B cell (primary cell): ENCODE data around the gene PMM1. TPM values are rescaled to one million over a fixed set of nuclear protein-coding genes. Genes with fewer than 3 reads are reported as not detected.
A peak's percentile ranks its signal among the peaks of the same experiment; 100 is the strongest.

ENCODE experiments used
- ATAC-seq: fragments of 200-7000 bp; cut with Tn5 transposase; one replicate; pipeline ENCODE4 v1.10.0; 2021; ENCODE audit warnings: low read depth, mild to moderate bottlenecking, moderate number of reproducible peaks, moderate library complexity
- CTCF ChIA-PET: fragments of 350-600 bp; sonication (Branson Sonifier 250); formaldehyde crosslinking; loops from one replicate; lab custom pipeline; 2021; ENCODE audit warnings: antibody characterized with exemption, inconsistent platforms; lab: Charles Lee
- POLR2A ChIA-PET: fragments of 350-600 bp; sonication (Branson Sonifier 250); formaldehyde crosslinking; loops from one replicate; lab custom pipeline; 2021; ENCODE audit warnings: antibody characterized with exemption; lab: Charles Lee
- DNase-seq: peaks from one replicate; pipeline ENCODE4 v3.0.0; 2013
- H2AFZ ChIP-seq: 2 replicates; pipeline ENCODE4 v1.6.1; 2012; ENCODE audit warnings: mild to moderate bottlenecking, low read depth, low read length; ENCODE audit not compliant: insufficient read depth, poor library complexity, severe bottlenecking
- H3K27ac ChIP-seq, 2 donors: 1 replicate in 1 of 2; 2 replicates in 1 of 2; pipeline ENCODE4 v1.5.1; 2012 to 2013; ENCODE audit warnings: low read length in 2 of 2, mild to moderate bottlenecking in 2 of 2, moderate library complexity in 1 of 2
- H3K27me3 ChIP-seq, 4 experiments: fragments of 200-600 bp in 1 of 4; sonication (generic) in 1 of 4; replicated peaks in 1 of 4; 1 replicate in 2 of 4; 2 replicates in 2 of 4; pipeline versions ENCODE4 v1.6.1 to v1.7.0; 2013 to 2016; ENCODE audit warnings: low read length in 3 of 4, mild to moderate bottlenecking in 2 of 4, mixed read lengths in 1 of 4, moderate library complexity in 1 of 4; ENCODE audit not compliant: insufficient read depth in 4 of 4, control insufficient read depth in 3 of 4; ENCODE audit errors: control extremely low read depth in 1 of 4
- H3K36me3 ChIP-seq, 2 experiments: replicated peaks in 1 of 2; 1 replicate in 1 of 2; 2 replicates in 1 of 2; pipeline versions ENCODE4 v1.6.1 to v1.7.1; 2013; ENCODE audit warnings: low read length in 1 of 2; ENCODE audit not compliant: insufficient read depth in 2 of 2, control insufficient read depth in 1 of 2; ENCODE audit errors: control extremely low read depth in 1 of 2, extremely low read depth in 1 of 2
- H3K4me1 ChIP-seq, 2 donors: fragments of 200-600 bp in 1 of 2; sonication (generic) in 1 of 2; 1 replicate in 1 of 2; 2 replicates in 1 of 2; pipeline versions ENCODE4 v1.5.1 to v1.6.1; 2013 to 2017; ENCODE audit warnings: low read length in 2 of 2; ENCODE audit not compliant: control insufficient read depth in 2 of 2, insufficient read depth in 2 of 2
- H3K4me2 ChIP-seq: replicated peaks from 2 replicates; pipeline ENCODE3; 2012; ENCODE audit warnings: mild to moderate bottlenecking, low read depth, low read length; ENCODE audit not compliant: poor library complexity, severe bottlenecking
- H3K4me3 ChIP-seq, 5 experiments: fragments of 200-600 bp in 1 of 5; sonication (generic) in 1 of 5; 1 replicate in 3 of 5; 2 replicates in 2 of 5; pipeline versions ENCODE4 v1.5.1 to v1.7.0; 2011 to 2016; ENCODE audit warnings: low read length in 4 of 5, mild to moderate bottlenecking in 4 of 5, low read depth in 2 of 5, control low read depth in 1 of 5, moderate library complexity in 1 of 5; ENCODE audit not compliant: insufficient read depth in 1 of 5; ENCODE audit errors: control extremely low read depth in 1 of 5, extremely low read depth in 1 of 5
- H3K79me2 ChIP-seq: fragments of 200-600 bp; sonication (generic); one replicate; pipeline ENCODE4 v1.6.0; 2016; ENCODE audit warnings: low read length; ENCODE audit not compliant: control insufficient read depth, insufficient read depth
- H3K9ac ChIP-seq: fragments of 200-600 bp; sonication (generic); 2 replicates; pipeline ENCODE4 v1.6.1; 2017; ENCODE audit warnings: mild to moderate bottlenecking, low read length, moderate library complexity
- H3K9me3 ChIP-seq, 3 donors: one replicate each; pipeline versions ENCODE4 v1.6.1 to v1.7.1; 2013; ENCODE audit warnings: low read length in 2 of 3; ENCODE audit not compliant: control insufficient read depth in 2 of 3, insufficient read depth in 1 of 3; ENCODE audit errors: control extremely low read depth in 1 of 3
- H4K20me1 ChIP-seq: 2 replicates; pipeline ENCODE4 v1.6.0; 2012; ENCODE audit warnings: mild to moderate bottlenecking, low read length; ENCODE audit not compliant: insufficient read depth, control insufficient read depth, poor library complexity, severe bottlenecking
- H3K27ac Mint-ChIP-seq: one replicate; pipeline ENCODE4 v1.8.0; 2021; ENCODE audit warnings: mixed read lengths
- H3K27me3 Mint-ChIP-seq: one replicate; pipeline ENCODE4 v1.8.0; 2021; ENCODE audit warnings: mixed read lengths
- H3K4me1 Mint-ChIP-seq: one replicate; pipeline ENCODE4 v1.8.0; 2021; ENCODE audit warnings: mixed read lengths
- H3K4me3 Mint-ChIP-seq: one replicate; pipeline ENCODE4 v1.8.0; 2021; ENCODE audit warnings: mixed read lengths
- H3K9me3 Mint-ChIP-seq: one replicate; pipeline ENCODE4 v1.8.0; 2022; ENCODE audit warnings: mixed read lengths; ENCODE audit not compliant: insufficient read depth
- CTCF ChIP-seq: fragments of 200-600 bp; IDR thresholded peaks from one replicate; pipeline ENCODE4 v1.8.0; 2022; ENCODE audit warnings: antibody characterized with exemption, mild to moderate bottlenecking
- EZH2 ChIP-seq: IDR thresholded peaks from 2 replicates; pipeline ENCODE4 v1.6.1; 2012; ENCODE audit warnings: borderline replicate concordance, low read depth, mild to moderate bottlenecking, moderate library complexity, low read length; ENCODE audit not compliant: insufficient read depth, poor library complexity, severe bottlenecking
- WGBS: methylation state at CpG from one replicate; pipeline ENCODE4 v1.1.5; 2013; ENCODE audit warnings: missing lambda C conversion rate; ENCODE audit not compliant: insufficient coverage; 5-methylcytosine and 5-hydroxymethylcytosine counted together
- intact Hi-C: fragments of 100-400 bp; cut with micrococcal nuclease; formaldehyde crosslinking; loops from one replicate; pipeline ENCODE4 v1.10.0; 2022
- polyA minus RNA-seq: library from RNA; depleted of rRNA, polyadenylated mRNA; stranded (reverse); fragments of >200 nt; gene quantifications from 2 replicates; pipeline ENCODE4 v1.2.3, GENCODE V29; 2012
- polyA plus RNA-seq: library from polyadenylated mRNA; depleted of rRNA; stranded (reverse); fragments of >200 nt; gene quantifications from 2 replicates; pipeline ENCODE4 v1.2.3, GENCODE V29; 2012
- total RNA-seq, 2 donors: library from RNA; stranded (reverse); fragments of 120-200 nt in 1 of 2; gene quantifications; 1 replicate in 1 of 2; 2 replicates in 1 of 2; pipeline versions ENCODE4 v1.2.3 to v1.2.4, GENCODE V29; 2013 to 2022

Gene PMM1
- total RNA-seq (22.1 and 23.3 TPM in 2 replicates), polyA plus RNA-seq (24.8 and 36.0 TPM in 2 replicates), polyA minus RNA-seq (5.8 and 8.7 TPM in 2 replicates)
- total RNA-seq (2013), result 7.0 TPM

- peaks cover 13% of the 10 kb centered on the region for H3K4me1 Mint-ChIP-seq
- ChIA-PET POLR2A (interaction anchor here (0.5 to 2.7 kb wide), 17 partner anchors 8 to 1561 kb away, joined by 3 to 10 read pairs (median 4); partner anchors contain the start of genes DESI1, SNU13, TOB2 and XRCC6), CTCF (interaction anchor here (0.9 to 1.6 kb wide), 7 partner anchors 30 to 208 kb away, joined by 3 to 6 read pairs (median 4); partner anchors contain the start of genes ACO2, PHF5A, POLR3H and TEF)
- no peaks in the 10 kb centered on the region for H3K27me3 Mint-ChIP-seq
- intact Hi-C loops, result loop anchor here (1.0 kb wide), 4 partner anchors 32 to 208 kb away; partner anchors contain the start of genes DESI1, POLR3H, TEF and XRCC6
- Histone ChIP-seq H3K4me1 (peaks cover 6 to 18% of the 10 kb centered on the region in 2 donors), H3K4me2 (peak within 1 kb of the TSS; percentile 94), H3K36me3 (no peaks in the 10 kb centered on the region), H3K27me3 (no peaks in the 10 kb centered on the region), H3K9ac (peak within 1 kb of the TSS; percentile 79), H3K4me3 (peak within 1 kb of the TSS; percentile 19 to 81 (median 73)), H4K20me1 (no peaks in the 10 kb centered on the region), H3K9me3 (no peaks in the 10 kb centered on the region), H3K79me2 (peaks cover 3% of the 10 kb centered on the region), H2AFZ (peak within 1 kb of the TSS; percentile 92), H3K27ac (peak within 1 kb of the TSS in 1 of 2 donors; percentile 24)
- ATAC-seq (peak; percentile 97), DNase-seq (peak; percentile 100)
- 1% methylated on average over 61 of the region's 61 CpGs for WGBS
- peak within 1 kb of the TSS; percentile 96 for H3K4me3 Mint-ChIP-seq
- TF ChIP-seq CTCF (no peak), EZH2 (no peak)
- H3K27ac Mint-ChIP-seq, result peak within 1 kb of the TSS; percentile 87
- no peaks in the 10 kb centered on the region for H3K9me3 Mint-ChIP-seq
Measured at GRCh38 chr22:41589391-41590241, at the start of gene PMM1. Gene PMM1 (minus strand): TSS chr22:41589840. CDS start chr22:41589805, 35 bp downstream.
